Smooth muscle cell (in vitro differentiated cells): ENCODE measurements around the gene MTIF3. TPM values are rescaled to one million over a fixed set of nuclear protein-coding genes. Genes with fewer than 3 reads are reported as not detected.

Experiments
- DNase-seq: peaks from one replicate; lab custom pipeline; 2025; ENCODE audit not compliant: unreplicated experiment; lab: John Stamatoyannopoulos, UW
- H2AFZ ChIP-seq: fragments of 200-600 bp; sonication (generic); 2 replicates; pipeline ENCODE4 v1.6.0; 2016; ENCODE audit warnings: antibody characterized with exemption, low read depth, mild to moderate bottlenecking
- H3F3A ChIP-seq: fragments of 200-600 bp; sonication (generic); 2 replicates; pipeline ENCODE4 v1.6.0; 2017; ENCODE audit warnings: antibody characterized with exemption, low read depth
- H3K27ac ChIP-seq: fragments of 200-600 bp; sonication (generic); 2 replicates; pipeline ENCODE4 v1.5.1; 2016; ENCODE audit warnings: low read depth, mild to moderate bottlenecking
- H3K27me3 ChIP-seq: fragments of 200-600 bp; sonication (generic); 2 replicates; pipeline ENCODE4 v1.6.1; 2016; ENCODE audit warnings: low read depth, mild to moderate bottlenecking
- H3K36me3 ChIP-seq: fragments of 200-600 bp; sonication (generic); 2 replicates; pipeline ENCODE4 v1.5.1; 2016; ENCODE audit warnings: low read depth
- H3K4me1 ChIP-seq: fragments of 200-600 bp; sonication (generic); 2 replicates; pipeline ENCODE4 v1.5.1; 2016; ENCODE audit warnings: low read depth
- H3K4me2 ChIP-seq: fragments of 200-600 bp; sonication (generic); 2 replicates; pipeline ENCODE4 v1.6.0; 2016; ENCODE audit warnings: mild to moderate bottlenecking
- H3K4me3 ChIP-seq: fragments of 200-600 bp; sonication (generic); 2 replicates; pipeline ENCODE4 v1.5.1; 2016; ENCODE audit warnings: mild to moderate bottlenecking
- H3K79me2 ChIP-seq: fragments of 200-600 bp; sonication (generic); 2 replicates; pipeline ENCODE4 v1.6.0; 2016; ENCODE audit warnings: low read depth, mild to moderate bottlenecking
- H3K9ac ChIP-seq: fragments of 200-600 bp; sonication (generic); 2 replicates; pipeline ENCODE4 v1.6.0; 2016; ENCODE audit warnings: low read depth
- H3K9me3 ChIP-seq: fragments of 200-600 bp; sonication (generic); replicated peaks from 2 replicates; pipeline ENCODE4 v1.5.1; 2016; ENCODE audit warnings: low read depth
- H4K20me1 ChIP-seq: fragments of 200-600 bp; sonication (generic); 2 replicates; pipeline ENCODE4 v1.6.0; 2016; ENCODE audit warnings: low read depth
- WGBS: methylation state at CpG from one replicate; pipeline ENCODE4 v1.1.7; 2016; ENCODE audit warnings: low lambda C conversion rate; 5-methylcytosine and 5-hydroxymethylcytosine counted together
- polyA plus RNA-seq: library from polyadenylated mRNA; unstranded; fragments of >200 nt; fragmentation: Nextera tagmentation; extraction: Ambion mirVana; gene quantifications from 2 replicates; pipeline ENCODE4 v1.2.1, GENCODE V29; 2016
- total RNA-seq: library from RNA; depleted of rRNA; stranded (reverse); fragments of >200 nt; gene quantifications from 2 replicates; pipeline ENCODE4 v1.2.3, GENCODE V29; 2014
- TF ChIP-seq, protein P1 (sequence below): fragments of 200-600 bp; sonication (generic); IDR thresholded peaks from 2 replicates; pipeline ENCODE4 v1.5.1; 2017; ENCODE audit warnings: borderline replicate concordance, mild to moderate bottlenecking, antibody characterized with exemption; ENCODE audit not compliant: insufficient read depth, poor library complexity, severe bottlenecking

The MTIF3 gene
- total and polyA plus RNA-seq, 2 experiments from 2014 or later, result 57.0 to 60.5 TPM

DNA sequence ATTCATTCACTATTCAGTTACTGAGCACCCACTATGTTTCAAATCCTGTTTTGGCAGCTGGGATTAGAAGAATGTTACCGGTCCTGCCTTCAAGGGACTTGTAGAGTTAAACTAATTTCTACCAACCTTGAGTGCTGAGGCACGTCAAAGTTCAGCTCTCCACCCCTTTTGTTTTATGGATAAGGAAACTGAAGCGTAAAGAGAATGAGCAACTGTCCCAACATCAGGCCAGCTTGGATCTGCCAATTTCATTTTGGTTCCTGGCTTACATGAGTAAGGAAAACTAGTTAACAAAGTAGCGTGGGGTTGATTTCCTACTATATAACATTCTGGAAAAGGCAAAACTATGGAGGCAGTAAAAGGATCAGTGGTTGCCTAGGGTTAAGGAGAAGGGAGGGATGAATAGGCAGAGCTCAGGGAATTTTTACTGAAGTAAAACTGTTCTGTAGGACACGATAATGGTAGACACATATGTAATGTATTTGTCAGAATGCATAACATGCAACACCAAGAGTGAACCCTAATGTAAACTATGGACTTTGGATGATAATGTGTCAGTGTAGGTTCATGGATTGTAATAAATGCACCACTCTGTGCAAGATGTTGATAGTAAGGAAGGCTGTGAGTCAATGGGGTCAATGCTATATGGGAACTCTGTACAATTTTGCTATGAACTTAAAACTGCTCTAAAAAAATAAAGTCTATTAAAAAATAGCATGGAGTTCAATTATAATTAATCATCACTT lies 19.9 kb upstream of the MTIF3 start:
- Histone ChIP-seq H3K27ac (no peak overlapping the region), H2AFZ (no peak overlapping the region), H3K9ac (no peak overlapping the region), H3K4me2 (no peak overlapping the region), H3K27me3 (no peaks in the 10 kb centered on the region), H3K36me3 (no peaks in the 10 kb centered on the region), H3K9me3 (no peaks in the 10 kb centered on the region), H3K4me1 (no peaks in the 10 kb centered on the region), H3K4me3 (no peak overlapping the region), H3F3A (no peaks in the 10 kb centered on the region), H4K20me1 (no peaks in the 10 kb centered on the region), H3K79me2 (no peaks in the 10 kb centered on the region)
- TF ChIP-seq, protein P1, sequence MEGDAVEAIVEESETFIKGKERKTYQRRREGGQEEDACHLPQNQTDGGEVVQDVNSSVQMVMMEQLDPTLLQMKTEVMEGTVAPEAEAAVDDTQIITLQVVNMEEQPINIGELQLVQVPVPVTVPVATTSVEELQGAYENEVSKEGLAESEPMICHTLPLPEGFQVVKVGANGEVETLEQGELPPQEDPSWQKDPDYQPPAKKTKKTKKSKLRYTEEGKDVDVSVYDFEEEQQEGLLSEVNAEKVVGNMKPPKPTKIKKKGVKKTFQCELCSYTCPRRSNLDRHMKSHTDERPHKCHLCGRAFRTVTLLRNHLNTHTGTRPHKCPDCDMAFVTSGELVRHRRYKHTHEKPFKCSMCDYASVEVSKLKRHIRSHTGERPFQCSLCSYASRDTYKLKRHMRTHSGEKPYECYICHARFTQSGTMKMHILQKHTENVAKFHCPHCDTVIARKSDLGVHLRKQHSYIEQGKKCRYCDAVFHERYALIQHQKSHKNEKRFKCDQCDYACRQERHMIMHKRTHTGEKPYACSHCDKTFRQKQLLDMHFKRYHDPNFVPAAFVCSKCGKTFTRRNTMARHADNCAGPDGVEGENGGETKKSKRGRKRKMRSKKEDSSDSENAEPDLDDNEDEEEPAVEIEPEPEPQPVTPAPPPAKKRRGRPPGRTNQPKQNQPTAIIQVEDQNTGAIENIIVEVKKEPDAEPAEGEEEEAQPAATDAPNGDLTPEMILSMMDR, result no peak
- DNase-seq, result no peak
- WGBS, result 83% methylated on average over 5 of the region's 5 CpGs

DNA sequence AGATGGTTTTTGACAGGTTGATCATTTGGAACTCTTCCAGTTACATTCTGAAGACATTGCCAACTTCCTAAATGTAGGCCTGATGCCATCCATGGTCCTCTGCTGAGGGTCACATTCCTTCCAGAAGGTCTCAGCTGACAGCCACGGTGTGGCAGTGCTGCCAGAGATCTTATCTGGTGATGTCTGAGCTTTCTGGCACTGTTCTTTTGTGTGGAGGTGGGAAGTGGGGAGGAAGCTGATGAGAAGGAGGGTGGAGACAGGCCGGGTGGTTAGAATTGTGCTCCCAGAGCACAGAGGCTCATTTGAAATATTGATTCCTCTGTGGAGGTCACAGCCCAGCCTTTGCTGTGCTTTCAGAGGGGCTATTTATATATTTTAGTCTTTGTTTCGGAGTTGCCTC lies 16.1 kb upstream of the MTIF3 start:
- H3K9ac ChIP-seq, result no peak overlapping the region
- no peaks in the 10 kb centered on the region for H3K36me3 ChIP-seq
- no peaks in the 10 kb centered on the region for H3F3A ChIP-seq
- no peaks in the 10 kb centered on the region for H3K27me3 ChIP-seq
- TF ChIP-seq, protein P1, result no peak
- H3K9me3 ChIP-seq, result no peaks in the 10 kb centered on the region
- no peak overlapping the region for H3K27ac ChIP-seq
- H3K4me2 ChIP-seq, result no peak overlapping the region
- DNase-seq, result no peak
- no peaks in the 10 kb centered on the region for H3K4me1 ChIP-seq
- H2AFZ ChIP-seq, result no peak overlapping the region
- no peaks in the 10 kb centered on the region for H3K79me2 ChIP-seq
- H4K20me1 ChIP-seq, result no peaks in the 10 kb centered on the region
- H3K4me3 ChIP-seq, result no peak overlapping the region
- WGBS, result 53% methylated on average over 3 of the region's 3 CpGs

DNA sequence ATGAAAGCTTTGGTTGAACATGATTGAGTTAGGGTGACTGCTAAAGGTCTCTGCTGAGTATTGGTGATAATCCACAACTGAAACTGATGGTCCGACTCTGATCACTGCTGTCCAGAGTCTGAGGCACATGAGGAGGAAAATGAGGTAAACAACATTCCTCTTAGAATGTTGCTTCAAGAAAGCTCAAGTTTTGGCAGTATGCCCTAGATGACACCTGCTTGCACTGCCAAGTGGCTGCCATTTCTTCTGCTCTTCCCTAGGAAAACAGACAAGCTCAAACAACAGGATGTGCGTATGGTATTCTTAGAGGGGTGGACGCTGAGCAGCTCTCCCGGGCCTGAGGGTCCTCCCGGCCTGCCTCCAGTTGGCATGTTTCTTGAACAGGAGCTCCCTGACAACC lies 15.2 kb upstream of the MTIF3 start:
- TF ChIP-seq, protein P1, result no peak
- H3K4me1 ChIP-seq, result no peaks in the 10 kb centered on the region
- H3K9me3 ChIP-seq, result no peaks in the 10 kb centered on the region
- no peaks in the 10 kb centered on the region for H3K27me3 ChIP-seq
- no peak overlapping the region for H3K4me3 ChIP-seq
- H3K36me3 ChIP-seq, result no peaks in the 10 kb centered on the region
- H4K20me1 ChIP-seq, result no peaks in the 10 kb centered on the region
- H3K9ac ChIP-seq, result no peak overlapping the region
- WGBS, result 92% methylated on average over 5 of the region's 5 CpGs
- no peaks in the 10 kb centered on the region for H3F3A ChIP-seq
- no peak overlapping the region for H3K4me2 ChIP-seq
- DNase-seq, result no peak
- no peak overlapping the region for H3K27ac ChIP-seq
- H3K79me2 ChIP-seq, result no peaks in the 10 kb centered on the region
- no peak overlapping the region for H2AFZ ChIP-seq

DNA sequence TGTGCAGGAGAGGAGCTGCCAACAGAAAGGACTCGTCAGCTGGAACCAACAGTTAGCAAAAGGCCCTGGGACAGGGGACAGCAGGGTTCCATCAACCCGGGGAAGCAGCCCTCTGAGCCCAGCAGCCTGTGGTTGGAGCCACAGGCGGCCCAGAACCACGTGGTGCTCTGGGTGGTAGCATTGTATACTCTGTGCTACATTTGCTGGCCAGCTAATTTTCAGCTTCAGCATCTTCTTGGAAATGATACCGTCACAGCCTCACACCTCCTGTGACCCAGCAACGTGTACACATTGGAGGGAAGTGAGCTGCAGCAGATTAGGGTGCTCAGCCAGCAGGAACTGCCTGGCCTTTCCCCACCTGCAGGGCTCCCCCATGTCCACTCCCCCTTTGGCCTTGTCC lies 13.1 kb upstream of the MTIF3 start:
- Histone ChIP-seq H3K4me3 (no peak overlapping the region), H3K9ac (no peak overlapping the region), H2AFZ (no peak overlapping the region), H4K20me1 (no peaks in the 10 kb centered on the region), H3K79me2 (no peaks in the 10 kb centered on the region), H3K27ac (no peak overlapping the region), H3K4me2 (no peak overlapping the region), H3K9me3 (no peaks in the 10 kb centered on the region), H3K36me3 (no peaks in the 10 kb centered on the region), H3K27me3 (no peaks in the 10 kb centered on the region), H3K4me1 (no peaks in the 10 kb centered on the region), H3F3A (no peaks in the 10 kb centered on the region)
- DNase-seq, result no peak
- TF ChIP-seq, protein P1, result no peak
- 91% methylated on average over 6 of the region's 6 CpGs for WGBS
